GM19043 (cell line): Measurements from ENCODE around the gene ACTA2.
"Not testable (repeated sequence)": the region's sequence is repeated elsewhere in the genome, so short reads cannot be mapped to it uniquely, and the experiment has no call there.

Experiments
- ATAC-seq: cut with Tn5 transposase; IDR thresholded peaks from one replicate; pipeline ENCODE4 v1.9.1; 2021; ENCODE audit warnings: low read depth; ENCODE audit not compliant: unreplicated experiment

The ACTA2 gene

DNA sequence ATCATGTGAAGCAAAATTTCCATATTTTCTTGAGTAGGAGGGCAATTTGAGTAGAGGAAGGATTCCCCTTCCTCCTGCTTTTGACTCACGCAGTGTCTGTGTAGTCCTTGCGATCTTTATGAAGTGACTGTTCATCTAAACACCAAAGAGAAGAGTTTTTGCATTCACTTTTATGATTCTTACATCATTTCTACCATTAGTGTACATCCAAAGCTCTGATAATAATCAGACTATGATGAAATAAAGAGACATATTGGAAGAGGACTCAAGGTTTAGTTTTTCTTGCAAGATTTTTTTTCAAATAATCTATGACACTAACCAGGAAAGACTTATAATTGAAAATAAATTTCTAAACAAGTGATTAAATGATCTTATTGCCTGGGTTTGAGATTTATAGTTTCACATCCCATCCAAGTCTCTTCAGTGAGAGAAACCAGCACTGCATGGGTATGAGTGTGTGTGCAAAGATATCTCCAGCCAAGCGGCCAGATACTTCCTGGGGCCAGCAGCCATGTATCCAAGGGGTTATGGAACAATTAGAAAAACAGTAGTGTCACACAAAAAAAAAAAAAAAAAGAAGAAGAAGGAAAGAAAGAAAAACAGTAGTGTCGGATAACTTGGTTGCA, 2.0 kb upstream of the ACTA2 start:
- no peak for ATAC-seq

DNA sequence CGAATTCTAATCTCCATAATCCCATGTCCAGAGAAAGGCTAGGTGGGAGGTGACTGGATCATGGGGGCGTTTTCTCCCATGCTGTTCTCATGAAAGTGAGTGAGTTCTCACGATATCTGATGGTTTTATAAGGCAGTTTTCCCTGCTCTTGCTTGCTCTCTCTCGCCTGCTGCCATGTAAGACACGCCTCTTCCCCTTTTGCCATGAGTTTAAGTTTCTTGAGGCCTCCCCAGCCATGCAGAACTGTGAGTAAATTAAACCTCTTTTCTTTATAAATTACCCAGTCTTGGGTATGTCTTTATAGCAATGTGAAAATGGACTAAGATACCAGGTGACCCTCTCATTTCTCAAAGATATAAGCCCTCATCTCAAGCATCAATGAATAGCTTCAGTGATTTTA, 1.1 kb upstream of the ACTA2 start:
- ATAC-seq, result no peak

DNA sequence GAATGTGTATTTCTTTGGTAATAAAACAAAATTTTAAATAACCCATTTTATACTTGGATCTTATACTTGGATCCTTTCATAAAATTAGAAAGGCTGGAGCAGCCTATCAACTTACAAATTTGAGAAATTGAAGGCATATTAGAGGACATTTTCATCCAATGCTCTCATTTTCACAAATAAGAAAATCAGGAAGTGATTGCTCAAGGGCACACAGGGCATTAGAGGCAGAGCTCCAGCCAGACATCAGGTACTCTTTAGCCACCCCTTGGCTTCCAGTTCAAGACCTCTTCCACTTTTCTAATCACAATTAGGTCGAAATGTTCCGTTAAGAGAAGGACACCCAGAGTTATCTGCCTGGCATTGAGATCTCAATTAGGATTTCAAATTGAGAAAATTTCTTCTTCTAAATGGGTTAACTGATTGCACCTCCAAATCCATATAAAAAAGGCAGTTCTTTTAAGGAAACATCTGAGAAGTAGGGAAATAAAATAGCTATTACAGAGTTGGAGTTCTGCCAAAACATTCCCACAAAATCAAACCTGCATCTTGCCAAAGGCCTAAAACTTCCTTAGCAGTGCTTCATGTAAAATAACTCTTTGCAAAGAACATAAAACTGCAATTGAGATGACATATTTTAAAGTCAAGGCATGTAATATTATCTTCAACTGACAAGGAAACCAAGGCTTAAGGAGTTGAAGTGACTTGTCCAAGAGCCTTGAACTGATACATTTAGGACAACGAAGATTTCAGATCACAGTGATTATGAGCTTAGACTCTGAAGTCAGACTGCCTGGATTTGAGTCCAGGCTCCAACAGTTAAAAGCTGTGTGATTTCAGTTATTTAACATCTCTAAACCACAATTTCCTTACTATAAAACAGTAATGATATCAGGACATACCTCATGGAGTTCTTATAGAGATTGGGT, 2.4 kb downstream of the ACTA2 start:
- ATAC-seq, result no peak

DNA sequence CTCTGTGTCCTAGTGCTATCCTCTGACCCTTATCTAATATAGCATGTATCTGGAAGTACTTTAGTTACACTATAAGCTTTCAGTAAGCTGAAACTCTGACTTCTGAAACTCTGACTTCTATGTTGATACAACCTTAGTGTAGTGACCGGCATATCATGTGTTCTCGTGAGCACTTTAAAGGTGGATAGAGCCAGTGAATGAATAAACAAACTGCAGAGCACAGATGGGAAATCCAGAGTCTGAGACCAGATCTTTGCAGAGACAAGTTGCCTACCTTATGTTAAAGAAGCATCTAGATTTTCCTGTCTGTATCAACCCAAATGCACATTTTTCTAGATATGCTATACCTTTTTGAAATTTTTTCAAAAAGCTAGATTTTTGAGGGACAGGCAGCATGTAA, 3.5 kb downstream of the ACTA2 start:
- no peak for ATAC-seq

DNA sequence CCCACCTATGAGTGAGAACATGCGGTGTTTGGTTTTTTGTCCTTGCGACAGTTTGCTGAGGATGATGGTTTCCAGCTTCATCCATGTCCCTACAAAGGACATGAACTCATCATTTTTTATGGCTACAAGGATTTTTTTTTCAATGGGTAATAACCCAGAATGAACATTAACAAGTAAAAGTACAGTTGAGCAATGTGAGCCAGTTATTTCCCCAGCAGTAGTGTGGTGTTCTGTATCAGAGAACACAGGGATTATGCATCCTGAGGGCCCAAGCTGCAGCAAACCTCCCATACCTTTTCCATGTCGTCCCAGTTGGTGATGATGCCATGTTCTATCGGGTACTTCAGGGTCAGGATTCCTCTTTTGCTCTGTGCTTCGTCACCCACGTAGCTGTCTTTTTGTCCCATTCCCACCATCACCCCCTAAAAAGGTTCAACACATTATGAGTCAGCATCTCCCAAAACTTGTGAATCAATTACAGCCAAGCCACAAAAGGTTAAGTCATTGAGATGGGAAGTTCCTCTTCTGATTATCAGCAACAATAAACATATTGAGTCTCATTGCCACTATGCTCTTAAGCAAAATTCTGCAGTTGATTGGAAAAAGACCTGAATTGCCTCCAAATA, 5.5 kb downstream of the ACTA2 start:
- ATAC-seq, result no peak

DNA sequence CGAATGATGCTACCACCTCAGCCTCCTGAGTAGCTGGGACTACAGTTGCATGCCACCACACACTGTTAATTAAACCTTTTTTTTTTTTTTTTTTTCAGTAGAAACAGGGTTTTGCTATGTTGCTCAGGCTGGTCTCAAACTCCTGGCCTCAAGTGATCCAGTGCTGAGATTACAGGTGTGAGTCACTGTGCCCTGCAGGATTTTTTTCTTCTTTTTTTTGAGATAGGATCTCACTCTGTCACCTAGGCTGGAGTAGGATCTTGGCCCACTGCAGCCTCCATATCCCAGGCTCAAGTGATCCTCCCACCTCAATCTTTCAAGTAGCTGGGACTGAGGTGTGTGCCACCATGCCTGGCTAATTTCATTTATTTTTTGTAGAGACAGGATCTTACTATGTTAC, 6.4 kb downstream of the ACTA2 start:
- ATAC-seq, result no peak

DNA sequence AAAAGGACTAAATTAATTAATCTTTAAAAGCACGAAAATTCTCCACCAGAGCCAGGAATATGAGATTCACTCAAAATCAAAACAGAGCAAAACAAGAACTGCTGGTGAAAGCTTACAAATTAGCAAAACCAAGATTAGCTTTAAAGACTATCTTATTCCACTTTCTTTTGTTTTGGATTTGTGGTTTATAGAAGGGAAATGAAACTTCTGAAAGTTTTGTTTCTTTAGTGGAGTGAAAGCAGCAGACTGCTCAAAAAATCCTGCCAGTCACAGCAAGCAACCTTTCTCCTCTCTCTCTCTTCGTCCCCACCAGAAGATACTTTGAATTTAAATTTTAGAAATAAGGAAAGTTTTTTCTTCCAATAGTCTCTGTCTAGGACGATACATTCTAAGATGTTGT, 7.8 kb downstream of the ACTA2 start:
- ATAC-seq, result peak; percentile 49

DNA sequence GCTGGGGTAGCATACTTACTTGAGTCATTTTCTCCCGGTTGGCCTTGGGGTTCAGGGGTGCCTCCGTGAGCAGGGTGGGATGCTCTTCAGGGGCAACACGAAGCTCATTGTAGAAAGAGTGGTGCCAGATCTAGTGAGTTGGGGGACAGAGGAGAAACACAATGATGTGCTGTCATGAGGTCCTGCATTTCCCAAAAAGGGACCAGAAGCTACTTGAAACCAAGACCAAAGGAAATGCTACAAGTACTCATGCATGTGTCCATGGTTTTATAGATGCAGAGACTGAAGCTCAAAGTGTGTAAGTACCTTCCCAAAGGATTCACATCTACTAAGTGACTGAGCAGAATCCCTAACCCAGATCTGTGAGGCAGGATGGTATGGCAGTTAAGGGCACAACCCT, 8.8 kb downstream of the ACTA2 start:
- ATAC-seq, result no peak

DNA sequence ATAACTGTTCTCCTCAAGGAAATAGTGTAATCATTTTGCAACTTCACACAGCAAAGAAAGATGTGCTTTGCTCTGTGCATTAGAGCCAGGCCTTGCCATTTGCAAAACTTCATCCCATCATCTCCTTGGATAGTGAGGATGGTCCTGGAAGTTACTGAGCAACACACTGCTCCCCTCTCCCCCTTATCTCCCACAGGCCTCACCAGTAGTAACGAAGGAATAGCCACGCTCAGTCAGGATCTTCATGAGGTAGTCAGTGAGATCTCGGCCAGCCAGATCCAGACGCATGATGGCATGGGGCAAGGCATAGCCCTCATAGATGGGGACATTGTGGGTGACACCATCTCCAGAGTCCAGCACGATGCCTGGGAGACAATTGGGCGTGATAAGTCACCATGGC, 11.5 kb downstream of the ACTA2 start:
- ATAC-seq, result no peak

DNA sequence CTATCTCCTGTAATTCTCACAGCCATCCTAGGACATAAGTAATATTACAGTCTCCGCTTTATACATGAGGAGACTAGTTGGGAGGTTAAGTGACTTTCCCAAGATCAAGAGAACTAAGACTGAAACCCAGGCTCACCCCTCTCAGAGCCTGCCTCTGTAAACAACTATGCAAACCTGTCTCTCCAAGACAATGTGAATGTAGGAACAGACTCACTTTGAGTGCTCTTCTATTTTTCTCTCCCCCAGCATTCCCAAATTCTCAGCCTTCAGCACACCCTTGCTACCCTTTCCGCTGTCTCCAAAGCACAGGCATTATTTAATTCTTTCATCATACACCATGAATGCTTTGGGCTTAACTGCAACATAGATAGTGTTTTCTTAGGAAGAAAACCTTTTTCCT, 13.6 kb downstream of the ACTA2 start:
- no peak for ATAC-seq

DNA sequence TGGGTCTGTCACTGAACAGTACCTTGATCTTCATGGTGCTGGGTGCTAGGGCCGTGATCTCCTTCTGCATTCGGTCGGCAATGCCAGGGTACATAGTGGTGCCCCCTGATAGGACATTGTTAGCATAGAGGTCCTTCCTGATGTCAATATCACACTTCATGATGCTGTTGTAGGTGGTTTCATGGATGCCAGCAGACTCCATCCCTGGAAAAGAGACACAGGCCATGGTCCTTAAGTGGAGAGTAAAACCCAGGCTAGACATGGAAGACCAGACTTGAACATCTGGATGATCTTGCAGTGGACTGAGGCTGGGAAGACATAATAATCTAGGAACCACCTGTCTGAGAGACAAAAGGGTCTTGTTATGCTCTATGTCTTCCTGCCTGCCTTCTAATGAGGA, 14.5 kb downstream of the ACTA2 start:
- ATAC-seq, result no peak

DNA sequence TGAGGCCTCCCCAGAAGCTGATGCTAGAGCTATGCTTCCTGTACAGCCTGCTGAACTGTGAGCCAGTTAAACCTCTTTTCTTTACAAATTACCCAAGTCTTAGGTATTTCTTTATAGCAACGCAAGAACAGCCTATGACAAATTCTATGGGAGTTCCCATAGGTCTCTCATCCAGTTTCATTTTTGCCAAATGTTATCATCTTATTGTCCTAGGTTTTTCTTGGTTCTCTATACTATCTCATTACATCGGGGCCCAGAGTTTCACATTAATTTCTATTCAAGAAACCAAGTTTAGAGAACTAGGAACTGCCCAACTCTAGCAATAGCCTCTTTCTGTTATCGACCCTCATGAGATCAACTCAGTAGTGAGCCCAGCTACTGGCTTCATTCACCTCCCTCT, 15.9 kb downstream of the ACTA2 start:
- no peak for ATAC-seq

DNA sequence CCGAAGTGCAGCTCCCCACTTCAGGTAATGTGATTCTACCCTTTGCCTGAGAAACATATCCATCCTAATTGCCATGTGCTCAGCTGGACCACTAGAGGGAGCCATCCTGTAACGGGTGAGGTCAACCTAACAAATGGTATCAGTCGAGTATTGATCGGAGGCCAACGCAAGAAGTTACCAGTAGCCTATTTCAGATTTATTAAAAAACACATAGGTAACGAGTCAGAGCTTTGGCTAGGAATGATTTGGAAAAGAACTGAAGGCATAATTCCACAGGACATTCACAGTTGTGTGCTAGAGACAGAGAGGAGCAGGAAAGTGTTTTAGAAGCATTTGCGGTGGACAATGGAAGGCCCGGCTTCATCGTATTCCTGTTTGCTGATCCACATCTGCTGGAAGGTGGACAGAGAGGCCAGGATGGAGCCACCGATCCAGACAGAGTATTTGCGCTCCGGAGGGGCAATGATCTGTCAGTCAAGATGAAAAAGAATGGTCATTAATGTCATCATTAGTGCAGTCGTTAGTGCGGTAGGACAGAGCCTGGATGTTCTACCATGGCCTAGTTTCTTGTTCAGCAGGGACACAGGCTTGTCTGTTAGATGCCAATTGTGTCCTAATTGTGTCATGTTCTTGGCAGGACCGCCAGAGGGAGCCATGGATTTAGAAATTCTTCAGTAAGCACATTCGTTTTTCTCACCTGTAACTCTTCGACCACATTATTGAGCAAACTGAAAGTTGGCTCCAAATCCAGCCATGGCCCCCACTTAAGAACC, 17.5 kb downstream of the ACTA2 start:
- ATAC-seq, result no peak

DNA sequence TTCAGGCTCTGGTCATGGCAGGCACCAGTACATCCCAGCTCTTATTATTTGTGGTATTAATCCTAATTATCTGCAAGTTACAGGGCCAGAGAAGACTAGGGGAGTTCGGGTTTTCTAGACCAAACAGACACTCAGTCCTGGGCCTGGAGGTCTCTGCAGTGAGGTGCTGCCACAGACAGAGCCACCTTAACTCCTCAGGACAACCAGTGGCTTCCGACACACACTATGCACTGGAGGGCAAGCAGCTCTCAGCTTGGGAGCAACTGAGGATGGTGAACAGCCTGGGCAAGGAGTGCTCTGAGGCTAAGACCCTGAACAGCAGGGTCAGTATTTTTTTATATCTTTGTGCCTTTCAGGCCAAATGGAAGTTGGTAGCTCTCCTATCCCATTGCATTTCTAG, 19.0 kb downstream of the ACTA2 start:
- ATAC-seq, result no peak

DNA sequence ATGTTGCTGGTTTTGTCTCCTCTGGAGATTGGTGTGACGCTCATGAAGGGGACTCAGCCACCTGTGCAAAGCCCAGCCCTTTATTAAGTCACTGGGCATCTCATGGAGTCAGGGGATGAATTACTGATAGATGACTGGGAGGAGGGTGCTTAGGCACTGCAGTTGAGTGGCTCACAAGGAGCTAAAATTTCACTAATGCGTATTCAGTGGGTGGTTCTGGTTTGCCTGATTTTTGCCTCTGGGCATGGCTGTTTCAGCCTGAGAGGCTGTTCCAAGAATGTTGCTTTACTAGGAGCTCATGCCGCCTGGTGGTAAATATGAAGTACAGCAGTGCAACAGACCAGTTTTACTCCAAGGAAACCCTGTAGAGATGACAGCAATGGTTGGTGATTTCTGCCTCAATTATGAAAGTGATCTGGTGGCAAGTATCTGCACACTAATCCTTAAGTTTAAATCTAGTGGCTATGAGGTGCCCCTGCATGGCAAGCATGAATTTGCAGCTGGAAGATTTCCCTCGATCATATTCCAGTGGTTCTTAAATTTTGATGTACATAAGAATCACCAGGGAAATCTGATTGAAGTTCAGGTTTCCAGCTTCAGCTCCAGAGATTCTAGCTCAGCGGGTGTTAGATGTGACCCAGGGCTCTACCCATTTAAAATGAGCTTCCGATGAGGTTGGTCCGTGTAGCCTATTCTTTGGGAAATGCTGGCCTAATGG, 19.9 kb downstream of the ACTA2 start:
- peak; percentile 47 for ATAC-seq

DNA sequence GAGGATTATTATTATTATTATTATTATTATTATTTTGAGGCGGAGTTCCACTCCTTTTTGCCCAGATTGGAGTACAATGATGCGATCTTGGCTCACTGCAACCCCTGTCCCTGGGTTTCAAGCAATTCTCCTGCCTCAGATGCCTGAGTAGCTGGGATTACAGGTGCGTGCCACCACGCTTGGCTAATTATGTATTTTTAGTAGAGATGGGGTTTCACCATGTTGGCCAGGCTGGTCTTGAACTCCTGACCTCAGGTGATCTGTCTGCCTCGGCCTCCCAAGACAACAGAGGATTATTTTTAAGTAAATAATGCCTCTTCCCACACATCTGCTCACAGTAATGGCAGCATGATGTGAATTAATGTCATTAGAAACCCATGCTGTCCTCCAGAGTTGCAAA, 20.5 kb downstream of the ACTA2 start:
- ATAC-seq, result not testable (repeated sequence)

DNA sequence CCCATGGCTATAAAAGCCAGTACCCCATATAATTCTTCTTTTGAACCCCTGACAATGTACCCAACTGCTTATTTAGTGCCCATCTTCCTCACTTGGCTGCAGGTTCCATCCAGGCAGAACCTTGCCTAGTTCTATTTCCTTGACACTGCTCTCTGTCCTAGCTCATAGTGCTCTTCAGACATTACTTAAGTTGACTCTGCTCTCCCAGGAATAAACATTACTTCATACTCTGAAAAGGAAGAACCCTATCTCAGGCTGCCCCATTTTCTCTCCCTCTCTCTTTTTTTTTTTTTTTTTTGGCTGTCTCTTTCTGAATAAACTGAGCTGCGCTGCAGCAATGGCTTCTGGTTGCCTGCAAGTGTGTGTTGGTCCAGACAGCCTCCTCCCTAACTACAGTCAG, 21.0 kb downstream of the ACTA2 start:
- ATAC-seq, result no peak

DNA sequence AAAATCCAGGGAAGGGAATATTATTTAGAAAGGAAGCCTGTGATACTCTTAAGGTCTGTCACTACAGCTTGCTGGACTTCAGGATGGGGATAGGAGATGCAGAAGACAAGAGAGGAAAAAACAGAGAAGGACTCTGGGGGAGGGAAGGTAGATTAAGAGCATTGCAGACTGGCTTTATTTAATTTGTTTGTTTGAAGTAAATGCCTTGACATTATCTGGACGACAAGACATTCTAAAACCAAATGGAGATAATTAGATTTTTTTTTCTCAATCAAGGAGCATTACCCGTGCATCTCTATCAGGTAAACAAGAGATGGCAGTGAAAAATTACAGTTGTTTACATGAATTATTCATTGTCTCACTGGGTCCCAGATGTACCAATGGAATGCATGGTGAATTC, 24.3 kb downstream of the ACTA2 start:
- no peak for ATAC-seq

DNA sequence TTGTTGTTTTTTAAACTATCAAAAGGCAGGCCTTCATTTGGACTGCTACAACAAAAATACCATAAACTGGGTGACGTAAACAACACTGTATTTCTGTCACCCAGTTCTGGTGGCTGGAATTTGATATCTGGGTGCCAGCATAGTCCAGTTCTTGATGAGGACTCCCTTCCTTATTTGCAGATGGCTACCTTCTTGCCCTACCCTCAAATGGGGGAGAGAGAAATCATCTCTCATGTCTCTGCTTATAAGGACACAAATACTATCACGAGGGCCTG, 25.2 kb downstream of the ACTA2 start:
- no peak for ATAC-seq

DNA sequence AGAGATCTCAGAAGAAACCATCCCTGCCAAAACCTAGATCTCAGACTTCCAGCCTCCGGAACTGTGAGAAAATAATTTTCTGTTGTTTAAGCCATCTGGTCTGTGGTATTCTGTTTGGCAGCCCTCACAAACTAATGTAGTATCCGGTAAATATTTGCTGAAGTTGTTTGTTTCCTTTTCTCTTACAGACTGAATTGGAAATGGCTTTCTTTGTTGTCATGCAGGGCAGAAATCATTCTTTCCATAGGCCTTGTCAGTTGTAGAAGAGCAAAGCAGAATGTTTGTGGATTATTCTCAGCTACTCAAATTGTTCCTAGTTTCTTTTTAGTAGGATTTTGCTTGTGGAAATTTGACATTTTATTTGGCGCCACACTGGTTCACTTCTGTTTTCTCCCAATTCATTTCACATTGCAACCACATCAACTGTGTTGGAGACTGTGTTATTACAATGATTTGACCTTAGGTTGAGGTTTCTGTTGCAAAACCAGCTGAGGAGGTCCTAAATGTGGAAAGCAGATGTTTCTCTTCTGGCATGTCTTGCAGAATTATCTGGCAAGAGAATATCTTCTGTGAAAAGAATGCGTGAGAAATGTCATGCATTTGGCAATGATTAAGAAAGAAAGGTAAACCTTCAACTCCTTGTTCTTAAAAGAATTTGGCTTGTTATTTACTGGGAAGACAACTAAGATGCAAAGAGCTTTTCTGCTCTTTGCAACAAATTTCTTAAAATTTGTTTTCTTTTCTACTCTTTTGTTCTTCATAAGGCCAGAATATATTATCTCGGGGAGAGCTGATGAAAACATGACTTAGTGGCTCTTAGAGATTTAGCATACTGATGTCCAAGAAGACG, 25.8 kb downstream of the ACTA2 start:
- ATAC-seq, result no peak
